H9 (cell line): ENCODE data around the gene TRPM3. TPM values are rescaled to one million over a fixed set of nuclear protein-coding genes. Genes with fewer than 3 reads are reported as not detected.

ENCODE experiments used
- DNase-seq: peaks from one replicate; pipeline ENCODE4 v3.0.0-alpha.2; 2017
- H2AFZ ChIP-seq: one replicate; pipeline ENCODE4 v1.6.1; 2013; ENCODE audit warnings: mild to moderate bottlenecking, low read length, control low read depth, moderate library complexity
- H2AK5ac ChIP-seq: 2 replicates; pipeline ENCODE4 v1.6.1; 2013; ENCODE audit warnings: low read length, control low read depth, mixed read lengths; ENCODE audit not compliant: insufficient read length
- H2BK120ac ChIP-seq: one replicate; pipeline ENCODE4 v1.6.1; 2013; ENCODE audit warnings: low read depth, mild to moderate bottlenecking, low read length, control low read depth, inconsistent platforms; ENCODE audit not compliant: poor library complexity, severe bottlenecking
- H2BK12ac ChIP-seq: 2 replicates; pipeline ENCODE4 v1.6.1; 2013; ENCODE audit warnings: low read length, control low read depth, mixed read lengths, low read depth; ENCODE audit not compliant: insufficient read length
- H2BK15ac ChIP-seq: 2 replicates; pipeline ENCODE4 v1.6.1; 2013; ENCODE audit warnings: low read depth, low read length, control low read depth
- H2BK20ac ChIP-seq: one replicate; pipeline ENCODE4 v1.6.1; 2013; ENCODE audit warnings: low read depth, mild to moderate bottlenecking, low read length, control low read depth, inconsistent platforms; ENCODE audit not compliant: poor library complexity, severe bottlenecking
- H2BK5ac ChIP-seq: 2 replicates; pipeline ENCODE4 v1.6.1; 2013; ENCODE audit warnings: low read length, control low read depth, mixed read lengths; ENCODE audit not compliant: insufficient read length
- H3K14ac ChIP-seq: 2 replicates; pipeline ENCODE4 v1.6.1; 2013; ENCODE audit warnings: low read length, control low read depth; ENCODE audit not compliant: insufficient read depth
- H3K18ac ChIP-seq: 2 replicates; pipeline ENCODE4 v1.6.1; 2013; ENCODE audit warnings: low read depth, mild to moderate bottlenecking, mixed read lengths, low read length, control low read depth; ENCODE audit not compliant: insufficient read length
- H3K23ac ChIP-seq: 2 replicates; pipeline ENCODE4 v1.6.1; 2013; ENCODE audit warnings: low read length, control low read depth, mixed read lengths, low read depth; ENCODE audit not compliant: insufficient read length
- H3K23me2 ChIP-seq: 2 replicates; pipeline ENCODE4 v1.6.1; 2013; ENCODE audit warnings: low read depth, mild to moderate bottlenecking, mixed read lengths, low read length, control low read depth; ENCODE audit not compliant: insufficient read length, poor library complexity, severe bottlenecking
- H3K27ac ChIP-seq: 2 replicates; pipeline ENCODE4 v1.5.1; 2013; ENCODE audit warnings: low read length, control low read depth, mixed read lengths, low read depth; ENCODE audit not compliant: insufficient read length
- H3K27me3 ChIP-seq: 2 replicates; pipeline ENCODE4 v1.6.1; 2013; ENCODE audit warnings: low read length, control low read depth, inconsistent platforms; ENCODE audit not compliant: insufficient read depth
- H3K4ac ChIP-seq: 2 replicates; pipeline ENCODE4 v1.6.1; 2013; ENCODE audit warnings: low read depth, mild to moderate bottlenecking, control low read depth, inconsistent platforms, low read length, moderate library complexity
- H3K4me1 ChIP-seq: 2 replicates; pipeline ENCODE4 v1.6.1; 2013; ENCODE audit warnings: low read length, control low read depth, inconsistent platforms; ENCODE audit not compliant: insufficient read depth
- H3K4me2 ChIP-seq: 2 replicates; pipeline ENCODE4 v1.6.1; 2013; ENCODE audit warnings: low read length, control low read depth, mixed read lengths; ENCODE audit not compliant: insufficient read length, insufficient read depth
- H3K56ac ChIP-seq: 2 replicates; pipeline ENCODE4 v1.6.1; 2013; ENCODE audit warnings: low read depth, mild to moderate bottlenecking, mixed read lengths, low read length, control low read depth; ENCODE audit not compliant: insufficient read length
- H3K79me1 ChIP-seq: 2 replicates; pipeline ENCODE4 v1.6.1; 2013; ENCODE audit warnings: low read depth, mild to moderate bottlenecking, moderate library complexity, low read length, control low read depth, inconsistent platforms; ENCODE audit not compliant: insufficient read depth, poor library complexity, severe bottlenecking
- H3K79me2 ChIP-seq: 2 replicates; pipeline ENCODE4 v1.6.1; 2013; ENCODE audit warnings: low read length, control low read depth, inconsistent platforms; ENCODE audit not compliant: insufficient read depth
- H3K9ac ChIP-seq: 2 replicates; pipeline ENCODE4 v1.6.1; 2013; ENCODE audit warnings: low read length, control low read depth, mixed read lengths; ENCODE audit not compliant: insufficient read length; ENCODE audit errors: extremely low read depth
- H3K9me3 ChIP-seq: one replicate; pipeline ENCODE4 v1.6.1; 2013; ENCODE audit warnings: low read depth, low read length, inconsistent platforms; ENCODE audit not compliant: control insufficient read depth
- H3T11ph ChIP-seq: one replicate; pipeline ENCODE4 v1.6.1; 2013; ENCODE audit warnings: mild to moderate bottlenecking, low read length, control low read depth, inconsistent platforms
- H4K20me1 ChIP-seq: one replicate; pipeline ENCODE4 v1.6.1; 2013; ENCODE audit not compliant: control insufficient read depth, insufficient read length, insufficient read depth
- H4K5ac ChIP-seq: 2 replicates; pipeline ENCODE4 v1.6.1; 2013; ENCODE audit warnings: low read depth, mild to moderate bottlenecking, mixed read lengths, low read length, control low read depth; ENCODE audit not compliant: insufficient read length
- H4K8ac ChIP-seq: replicated peaks from 2 replicates; pipeline ENCODE4 v1.6.1; 2013; ENCODE audit warnings: low read length, control low read depth, mixed read lengths, low read depth; ENCODE audit not compliant: insufficient read length
- H4K91ac ChIP-seq: 2 replicates; pipeline ENCODE4 v1.6.1; 2013; ENCODE audit warnings: low read depth, mild to moderate bottlenecking, moderate library complexity, mixed read lengths, low read length, control low read depth; ENCODE audit not compliant: insufficient read length
- H3K27ac Mint-ChIP-seq, 3 experiments: 2 replicates in 2 of 3; 3 replicates in 1 of 3; pipeline ENCODE4 v1.8.0; 2020 to 2021; ENCODE audit warnings: mixed read lengths in 3 of 3, mild to moderate bottlenecking in 1 of 3, moderate library complexity in 1 of 3
- H3K27me3 Mint-ChIP-seq: 2 replicates; pipeline ENCODE4 v1.8.0; 2021; ENCODE audit warnings: low read depth, mild to moderate bottlenecking, moderate library complexity, mixed read lengths
- H3K36me3 Mint-ChIP-seq, 3 experiments: 2 replicates in 2 of 3; 3 replicates in 1 of 3; pipeline ENCODE4 v1.8.0; 2020 to 2021; ENCODE audit warnings: low read depth in 3 of 3, mixed read lengths in 3 of 3; ENCODE audit not compliant: insufficient read depth in 1 of 3
- H3K4me1 Mint-ChIP-seq, 2 experiments: 2 replicates each; pipeline ENCODE4 v1.8.0; 2020; ENCODE audit warnings: mixed read lengths in 2 of 2
- H3K4me3 Mint-ChIP-seq, 2 experiments: 2 replicates in 1 of 2; 3 replicates in 1 of 2; pipeline ENCODE4 v1.8.0; 2020 to 2021; ENCODE audit warnings: mild to moderate bottlenecking in 2 of 2, mixed read lengths in 2 of 2, moderate library complexity in 1 of 2
- H3K9me3 Mint-ChIP-seq, 2 experiments: 2 replicates in 1 of 2; 3 replicates in 1 of 2; pipeline ENCODE4 v1.8.0; 2020; ENCODE audit warnings: mild to moderate bottlenecking in 2 of 2, mixed read lengths in 2 of 2, moderate library complexity in 1 of 2
- WGBS: extraction: QIAGEN DNeasy Blood & Tissue Kit; methylation state at CpG from one replicate; pipeline ENCODE4 v1.1.7; 2013; ENCODE audit warnings: missing lambda C conversion rate, low lambda C conversion rate, mixed read lengths; ENCODE audit not compliant: insufficient read length; ENCODE audit errors: extremely low coverage; 5-methylcytosine and 5-hydroxymethylcytosine counted together
- total RNA-seq: library from RNA; stranded (reverse); gene quantifications from 2 replicates; pipeline ENCODE4 v1.2.1, GENCODE V29; 2021
- TF ChIP-seq, protein P1 (sequence below): fragments of 200-600 bp; sonication (generic); conservative IDR thresholded peaks from 3 replicates; pipeline ENCODE4 v1.8.0; 2021; ENCODE audit warnings: antibody characterized with exemption, mild to moderate bottlenecking

The TRPM3 gene
- total RNA-seq, 1 experiment from 2014 or later, result 10.3 TPM

DNA sequence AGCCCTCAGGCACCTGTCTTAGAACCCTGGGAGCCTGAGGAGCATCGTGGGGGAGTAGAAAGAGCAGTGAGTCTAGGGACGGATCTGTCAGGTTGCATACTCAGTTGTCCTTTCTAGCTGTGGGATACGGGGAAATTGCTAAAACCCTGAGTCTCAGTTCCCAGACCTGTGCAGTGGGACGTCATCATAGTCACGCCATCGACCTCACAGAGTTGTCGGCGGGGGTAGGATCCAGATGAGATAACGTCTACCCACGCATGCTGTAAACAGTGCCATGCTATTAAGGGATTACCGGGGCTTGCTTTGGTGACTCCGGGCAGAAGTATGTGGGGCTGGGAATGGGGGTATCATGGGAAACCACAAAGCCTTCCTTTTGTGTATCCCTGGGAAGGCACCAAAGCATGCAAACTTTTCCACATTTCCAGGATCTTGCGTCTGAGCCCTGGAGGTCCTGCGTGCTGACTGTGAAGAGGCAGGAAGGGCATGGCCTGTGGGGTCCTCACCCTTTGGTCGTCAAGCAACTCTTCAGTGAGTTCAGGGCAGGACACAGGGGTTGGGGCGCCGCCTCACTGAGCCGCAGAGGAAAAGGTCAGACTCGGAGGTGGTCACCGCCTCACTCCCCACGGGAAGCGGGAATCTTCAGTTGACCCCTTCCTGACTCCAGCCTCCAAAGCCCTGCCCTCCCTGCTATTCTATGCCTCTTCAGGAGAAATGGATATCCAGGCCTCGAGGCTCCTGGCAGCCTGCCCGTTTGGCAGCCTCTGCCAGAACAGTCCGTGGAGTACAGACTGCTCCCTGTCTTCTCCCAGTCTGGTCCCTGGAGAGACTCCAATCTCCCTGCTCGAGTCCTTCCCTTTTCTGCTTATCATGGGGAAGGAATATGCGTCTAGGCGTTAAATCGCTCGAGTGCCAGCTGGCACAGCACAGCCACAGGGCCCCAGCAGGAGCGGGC is 520.1 kb downstream of the TRPM3 start:
- no peaks in the 10 kb centered on the region for H3K79me2 ChIP-seq
- H4K91ac ChIP-seq, result no peak overlapping the region
- Mint-ChIP-seq H3K27me3 (no peaks in the 10 kb centered on the region), H3K36me3 (no peaks in the 10 kb centered on the region), H3K4me1 (peaks cover 15 to 24% of the 10 kb centered on the region in 2 experiments), H3K4me3 (no peak overlapping the region), H3K27ac (no peak overlapping the region; a peak in 1 of 7 replicates), H3K9me3 (no peaks in the 10 kb centered on the region)
- no CpG with 5 or more reads among the region's 31 CpGs for WGBS
- no peak overlapping the region for H2BK12ac ChIP-seq
- no peak overlapping the region for H3K27ac ChIP-seq
- no peak overlapping the region for H3K9ac ChIP-seq
- no peak overlapping the region for H3K4ac ChIP-seq
- no peak overlapping the region for H4K8ac ChIP-seq
- H3K27me3 ChIP-seq, result no peaks in the 10 kb centered on the region
- no peak overlapping the region for H2AFZ ChIP-seq
- TF ChIP-seq, protein P1, sequence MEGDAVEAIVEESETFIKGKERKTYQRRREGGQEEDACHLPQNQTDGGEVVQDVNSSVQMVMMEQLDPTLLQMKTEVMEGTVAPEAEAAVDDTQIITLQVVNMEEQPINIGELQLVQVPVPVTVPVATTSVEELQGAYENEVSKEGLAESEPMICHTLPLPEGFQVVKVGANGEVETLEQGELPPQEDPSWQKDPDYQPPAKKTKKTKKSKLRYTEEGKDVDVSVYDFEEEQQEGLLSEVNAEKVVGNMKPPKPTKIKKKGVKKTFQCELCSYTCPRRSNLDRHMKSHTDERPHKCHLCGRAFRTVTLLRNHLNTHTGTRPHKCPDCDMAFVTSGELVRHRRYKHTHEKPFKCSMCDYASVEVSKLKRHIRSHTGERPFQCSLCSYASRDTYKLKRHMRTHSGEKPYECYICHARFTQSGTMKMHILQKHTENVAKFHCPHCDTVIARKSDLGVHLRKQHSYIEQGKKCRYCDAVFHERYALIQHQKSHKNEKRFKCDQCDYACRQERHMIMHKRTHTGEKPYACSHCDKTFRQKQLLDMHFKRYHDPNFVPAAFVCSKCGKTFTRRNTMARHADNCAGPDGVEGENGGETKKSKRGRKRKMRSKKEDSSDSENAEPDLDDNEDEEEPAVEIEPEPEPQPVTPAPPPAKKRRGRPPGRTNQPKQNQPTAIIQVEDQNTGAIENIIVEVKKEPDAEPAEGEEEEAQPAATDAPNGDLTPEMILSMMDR, result no peak
- H2BK5ac ChIP-seq, result no peak overlapping the region
- no peak overlapping the region for H2BK20ac ChIP-seq
- no peaks in the 10 kb centered on the region for H3K79me1 ChIP-seq
- H3K18ac ChIP-seq, result no peak overlapping the region
- H3T11ph ChIP-seq, result no peak overlapping the region
- no peaks in the 10 kb centered on the region for H4K20me1 ChIP-seq
- no peak for DNase-seq
- no peaks in the 10 kb centered on the region for H3K23me2 ChIP-seq
- H3K9me3 ChIP-seq, result no peaks in the 10 kb centered on the region
- H3K56ac ChIP-seq, result no peak overlapping the region
- no peak overlapping the region for H2AK5ac ChIP-seq
- no peak overlapping the region for H3K14ac ChIP-seq
- no peak overlapping the region for H4K5ac ChIP-seq
- H2BK15ac ChIP-seq, result no peak overlapping the region
- H2BK120ac ChIP-seq, result no peak overlapping the region
- no peak overlapping the region for H3K4me2 ChIP-seq
- H3K4me1 ChIP-seq, result no peaks in the 10 kb centered on the region
- no peak overlapping the region for H3K23ac ChIP-seq
